ENCODE data around the gene MDFIC. TPM values are rescaled to one million over a fixed set of nuclear protein-coding genes. Genes with fewer than 3 reads are reported as not detected.

The MDFIC gene, protein sequence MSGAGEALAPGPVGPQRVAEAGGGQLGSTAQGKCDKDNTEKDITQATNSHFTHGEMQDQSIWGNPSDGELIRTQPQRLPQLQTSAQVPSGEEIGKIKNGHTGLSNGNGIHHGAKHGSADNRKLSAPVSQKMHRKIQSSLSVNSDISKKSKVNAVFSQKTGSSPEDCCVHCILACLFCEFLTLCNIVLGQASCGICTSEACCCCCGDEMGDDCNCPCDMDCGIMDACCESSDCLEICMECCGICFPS
- 10 to 100 TPM; 19.1 to 24.0 (median 21.8) TPM for total RNA-seq
- total RNA-seq (2013), result 82.1 TPM

DNA sequence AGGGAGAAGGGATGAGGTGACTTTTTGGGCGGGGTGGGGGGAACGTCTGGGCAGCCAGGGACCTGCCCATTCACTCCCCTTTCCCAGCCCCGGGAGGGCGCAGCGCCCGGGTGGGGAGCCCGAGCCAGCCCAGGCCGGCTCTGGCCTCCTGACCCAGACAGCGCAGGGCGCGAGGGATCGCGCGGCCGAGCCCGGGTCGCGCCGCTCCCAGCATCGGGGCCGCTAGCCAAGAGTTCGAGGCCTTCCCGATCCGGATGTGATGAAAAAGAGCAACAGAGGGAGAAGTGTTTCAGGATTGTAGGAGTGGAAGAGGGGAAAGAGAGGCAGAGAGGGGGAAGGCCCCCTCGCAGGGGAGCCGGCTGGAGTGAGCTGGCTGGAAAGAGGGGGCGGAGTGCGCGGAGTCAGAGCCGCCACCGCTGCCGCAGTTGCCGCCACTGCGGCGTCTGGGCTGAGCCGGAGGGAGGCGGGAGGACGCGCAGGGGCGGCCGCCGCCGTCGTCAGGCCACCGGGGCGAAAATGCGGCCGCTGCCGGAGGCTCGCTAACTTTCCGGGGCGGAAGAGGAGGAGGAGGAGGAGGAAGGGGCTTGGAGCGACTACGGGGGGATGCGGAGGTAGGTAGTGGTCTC lies at the start of gene MDFIC:
MDFIC (plus strand) TSS at position 69 of the 626 bp plus-strand sequence. CDS start 940 bp downstream, outside the sequence.
- DNase-seq (peak; percentile 53 to 77), ATAC-seq (peak; percentile 76 to 78 (median 77))
- H3K27ac ChIP-seq (ENCODE audit: low read length), result peak within 1 kb of the TSS; percentile 92
- H3K4me3 ChIP-seq (ENCODE audit: low read length), result peak within 1 kb of the TSS; percentile 96
- no peaks in the 10 kb centered on the region for H3K36me3 Mint-ChIP-seq
- no peaks in the 10 kb centered on the region for H3K36me3 ChIP-seq (ENCODE audit: control insufficient read depth, insufficient read depth, low read length)
- H3K9me3 ChIP-seq (ENCODE audit: control insufficient read depth, insufficient read depth, low read length), result no peaks in the 10 kb centered on the region
- intact Hi-C loops (cut with micrococcal nuclease), result loop anchor here (10.0 kb wide), 1 partner anchor 1293 kb away; the partner anchor contains the start of gene TES
- peak within 1 kb of the TSS; percentile 96 for H3K4me3 Mint-ChIP-seq
- H3K4me1 ChIP-seq (ENCODE audit: control insufficient read depth, insufficient read depth, low read length), result no peaks in the 10 kb centered on the region
- no peaks in the 10 kb centered on the region for H3K27me3 Mint-ChIP-seq (ENCODE audit: low read depth in 2 of 2)
- peaks cover 20 to 37% of the 10 kb centered on the region in 2 donors for H3K4me1 Mint-ChIP-seq
- no peaks in the 10 kb centered on the region for H3K27me3 ChIP-seq (ENCODE audit: control insufficient read depth, insufficient read depth, low read length)
- TF ChIP-seq, protein P1, sequence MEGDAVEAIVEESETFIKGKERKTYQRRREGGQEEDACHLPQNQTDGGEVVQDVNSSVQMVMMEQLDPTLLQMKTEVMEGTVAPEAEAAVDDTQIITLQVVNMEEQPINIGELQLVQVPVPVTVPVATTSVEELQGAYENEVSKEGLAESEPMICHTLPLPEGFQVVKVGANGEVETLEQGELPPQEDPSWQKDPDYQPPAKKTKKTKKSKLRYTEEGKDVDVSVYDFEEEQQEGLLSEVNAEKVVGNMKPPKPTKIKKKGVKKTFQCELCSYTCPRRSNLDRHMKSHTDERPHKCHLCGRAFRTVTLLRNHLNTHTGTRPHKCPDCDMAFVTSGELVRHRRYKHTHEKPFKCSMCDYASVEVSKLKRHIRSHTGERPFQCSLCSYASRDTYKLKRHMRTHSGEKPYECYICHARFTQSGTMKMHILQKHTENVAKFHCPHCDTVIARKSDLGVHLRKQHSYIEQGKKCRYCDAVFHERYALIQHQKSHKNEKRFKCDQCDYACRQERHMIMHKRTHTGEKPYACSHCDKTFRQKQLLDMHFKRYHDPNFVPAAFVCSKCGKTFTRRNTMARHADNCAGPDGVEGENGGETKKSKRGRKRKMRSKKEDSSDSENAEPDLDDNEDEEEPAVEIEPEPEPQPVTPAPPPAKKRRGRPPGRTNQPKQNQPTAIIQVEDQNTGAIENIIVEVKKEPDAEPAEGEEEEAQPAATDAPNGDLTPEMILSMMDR (IDR thresholded peaks at IDR 0.05), result no peak
- H3K27ac Mint-ChIP-seq, result peak within 1 kb of the TSS; percentile 78 to 95
- 1% methylated on average over 53 of the region's 55 CpGs for WGBS (ENCODE audit: insufficient coverage)
- no peaks in the 10 kb centered on the region for H3K9me3 Mint-ChIP-seq

DNA sequence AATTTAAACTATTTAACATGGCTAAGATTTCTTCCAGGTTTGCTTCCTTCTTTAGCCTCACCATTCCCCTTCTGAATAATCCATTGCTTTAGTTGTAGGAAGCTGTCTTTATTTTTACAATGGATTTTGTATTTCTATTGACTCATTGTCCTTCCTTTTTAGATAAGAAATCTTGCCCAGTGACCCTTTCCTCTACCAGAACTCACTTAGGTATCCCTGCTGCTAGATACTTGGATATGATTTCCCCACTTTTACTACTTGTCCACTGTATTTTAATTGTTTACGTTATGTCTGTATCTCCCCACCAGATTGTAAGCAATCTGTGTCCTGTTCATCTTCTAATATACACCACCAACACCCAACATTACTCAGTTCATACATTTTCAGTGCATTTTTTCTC lies 47.7 kb upstream of the MDFIC start:
- no peaks in the 10 kb centered on the region for H3K9me3 Mint-ChIP-seq
- Histone ChIP-seq H3K27ac (ENCODE audit: low read length) (no peak overlapping the region), H3K4me1 (ENCODE audit: control insufficient read depth, insufficient read depth, low read length) (no peaks in the 10 kb centered on the region), H3K27me3 (ENCODE audit: control insufficient read depth, insufficient read depth, low read length) (no peaks in the 10 kb centered on the region), H3K36me3 (ENCODE audit: control insufficient read depth, insufficient read depth, low read length) (no peaks in the 10 kb centered on the region), H3K9me3 (ENCODE audit: control insufficient read depth, insufficient read depth, low read length) (no peaks in the 10 kb centered on the region), H3K4me3 (ENCODE audit: low read length) (no peak overlapping the region)
- intact Hi-C loops (cut with micrococcal nuclease), result no loop called here
- no peaks in the 10 kb centered on the region for H3K36me3 Mint-ChIP-seq
- no peak for DNase-seq
- 95% methylated on average over 1 of the region's 1 CpG for WGBS (ENCODE audit: insufficient coverage)
- peaks cover 8 to 15% of the 10 kb centered on the region in 2 donors for H3K27me3 Mint-ChIP-seq (ENCODE audit: low read depth in 2 of 2)
- H3K4me3 Mint-ChIP-seq, result no peak overlapping the region
- no peak overlapping the region for H3K27ac Mint-ChIP-seq
- no peaks in the 10 kb centered on the region for H3K4me1 Mint-ChIP-seq
- TF ChIP-seq, protein P1 (IDR thresholded peaks at IDR 0.05), result no peak
- ATAC-seq, result no peak

DNA sequence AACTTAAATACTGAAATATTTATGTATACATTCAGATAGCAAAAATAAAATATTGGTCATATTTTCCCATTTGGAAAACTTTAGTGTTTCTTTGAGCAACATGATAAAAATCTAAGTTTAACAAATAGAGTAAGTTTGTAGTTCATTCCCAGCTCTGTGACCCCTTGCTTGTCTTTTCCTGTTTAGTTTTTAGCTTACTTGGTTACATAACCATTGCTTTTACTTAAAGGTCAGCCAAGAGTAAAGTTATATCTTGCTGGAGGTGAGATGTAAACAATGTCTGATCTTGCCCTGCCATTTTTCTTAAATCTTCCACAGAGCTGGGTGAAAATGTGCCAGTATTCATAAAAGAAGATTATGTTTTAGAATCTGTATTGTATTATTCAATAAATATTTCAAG lies 46.7 kb upstream of the MDFIC start:
- no peaks in the 10 kb centered on the region for H3K4me1 ChIP-seq (ENCODE audit: control insufficient read depth, insufficient read depth, low read length)
- Mint-ChIP-seq H3K9me3 (peaks cover 0 to 3% of the 10 kb centered on the region in 2 donors), H3K36me3 (peaks cover 3% of the 10 kb centered on the region), H3K27ac (no peak overlapping the region), H3K27me3 (ENCODE audit: low read depth in 2 of 2) (peaks cover 10 to 23% of the 10 kb centered on the region in 2 donors), H3K4me1 (no peaks in the 10 kb centered on the region), H3K4me3 (no peak overlapping the region)
- H3K27ac ChIP-seq (ENCODE audit: low read length), result no peak overlapping the region
- no peaks in the 10 kb centered on the region for H3K36me3 ChIP-seq (ENCODE audit: control insufficient read depth, insufficient read depth, low read length)
- TF ChIP-seq, protein P1 (IDR thresholded peaks at IDR 0.05), result no peak
- ATAC-seq (no peak), DNase-seq (no peak)
- intact Hi-C loops (cut with micrococcal nuclease), result no loop called here
- H3K9me3 ChIP-seq (ENCODE audit: control insufficient read depth, insufficient read depth, low read length), result no peaks in the 10 kb centered on the region
- H3K27me3 ChIP-seq (ENCODE audit: control insufficient read depth, insufficient read depth, low read length), result no peaks in the 10 kb centered on the region
- no peak overlapping the region for H3K4me3 ChIP-seq (ENCODE audit: low read length)

All from natural killer cell (primary cell).